CD4-positive, alpha-beta T cell treated with Interleukin-4 for 1 hour (primary cell): Measurements from ENCODE around the gene RSRP1.
"Not testable (repeated sequence)": the region's sequence is repeated elsewhere in the genome, so short reads cannot be mapped to it uniquely, and the experiment has no call there.

Experiments
- DNase-seq, 2 donors: peaks; one replicate each; pipeline ENCODE4 v3.0.0-alpha.2; 2020 to 2022

The RSRP1 gene

DNA sequence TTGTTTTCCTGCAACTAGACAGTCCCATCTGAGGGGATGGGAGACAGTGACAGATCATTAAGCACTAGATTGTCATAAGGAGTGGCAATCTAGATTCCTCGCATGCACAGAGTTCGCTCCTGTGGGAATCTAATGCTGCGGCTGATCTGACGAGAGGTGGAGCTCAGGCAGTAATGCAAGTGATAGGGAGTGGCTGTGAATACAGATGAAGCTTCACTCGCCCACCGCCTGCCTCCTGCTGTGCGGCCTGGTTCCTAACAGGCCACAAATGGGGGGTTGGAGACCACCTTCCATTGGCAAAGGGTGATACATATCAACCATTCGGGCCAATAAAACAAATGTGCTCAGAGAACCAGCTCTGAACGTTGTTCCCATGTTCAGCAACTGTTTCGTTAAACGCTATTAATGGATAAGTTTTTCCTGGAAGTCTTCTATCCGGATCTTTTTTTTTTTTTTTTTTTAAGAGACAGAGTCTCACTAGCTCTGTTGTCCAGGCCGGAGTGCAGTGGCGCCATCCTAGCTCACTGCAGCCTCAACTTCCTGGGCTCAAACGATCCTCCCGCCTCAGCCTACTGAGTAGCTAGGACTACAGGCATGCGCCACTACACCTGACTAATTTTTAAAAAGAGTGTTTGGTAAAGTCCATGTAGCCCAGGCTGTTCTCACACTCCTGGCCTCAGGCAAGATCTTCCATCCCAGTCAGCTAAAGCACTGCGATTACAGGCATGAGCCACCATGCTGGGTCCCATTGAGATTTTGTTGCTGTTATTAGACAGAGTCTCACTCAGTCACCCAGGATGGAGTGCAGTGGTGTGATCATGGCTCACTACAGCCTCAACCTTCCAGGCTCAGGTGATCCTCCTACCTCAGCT is 8.7 kb upstream of the RSRP1 start:
- DNase-seq: no peak

DNA sequence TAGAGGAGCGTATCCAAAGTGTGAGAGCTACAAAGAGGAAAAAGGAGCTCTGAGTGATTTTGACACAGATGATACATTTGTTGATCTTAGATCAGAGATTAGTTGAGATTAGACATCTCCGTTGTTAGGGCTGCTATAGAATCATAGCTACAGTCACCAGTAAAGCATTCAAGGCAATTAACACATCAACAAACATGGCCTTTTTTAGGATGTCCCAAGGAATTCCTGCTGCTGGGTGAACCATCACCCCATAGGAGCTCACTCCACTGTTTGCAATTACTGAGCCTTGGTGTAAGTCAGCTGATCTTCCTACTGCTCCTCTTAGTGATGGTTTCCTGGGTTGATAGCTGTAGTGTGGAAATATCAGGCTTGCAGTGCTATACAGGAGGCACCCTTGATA is 6.7 kb upstream of the RSRP1 start:
- no peak for DNase-seq

DNA sequence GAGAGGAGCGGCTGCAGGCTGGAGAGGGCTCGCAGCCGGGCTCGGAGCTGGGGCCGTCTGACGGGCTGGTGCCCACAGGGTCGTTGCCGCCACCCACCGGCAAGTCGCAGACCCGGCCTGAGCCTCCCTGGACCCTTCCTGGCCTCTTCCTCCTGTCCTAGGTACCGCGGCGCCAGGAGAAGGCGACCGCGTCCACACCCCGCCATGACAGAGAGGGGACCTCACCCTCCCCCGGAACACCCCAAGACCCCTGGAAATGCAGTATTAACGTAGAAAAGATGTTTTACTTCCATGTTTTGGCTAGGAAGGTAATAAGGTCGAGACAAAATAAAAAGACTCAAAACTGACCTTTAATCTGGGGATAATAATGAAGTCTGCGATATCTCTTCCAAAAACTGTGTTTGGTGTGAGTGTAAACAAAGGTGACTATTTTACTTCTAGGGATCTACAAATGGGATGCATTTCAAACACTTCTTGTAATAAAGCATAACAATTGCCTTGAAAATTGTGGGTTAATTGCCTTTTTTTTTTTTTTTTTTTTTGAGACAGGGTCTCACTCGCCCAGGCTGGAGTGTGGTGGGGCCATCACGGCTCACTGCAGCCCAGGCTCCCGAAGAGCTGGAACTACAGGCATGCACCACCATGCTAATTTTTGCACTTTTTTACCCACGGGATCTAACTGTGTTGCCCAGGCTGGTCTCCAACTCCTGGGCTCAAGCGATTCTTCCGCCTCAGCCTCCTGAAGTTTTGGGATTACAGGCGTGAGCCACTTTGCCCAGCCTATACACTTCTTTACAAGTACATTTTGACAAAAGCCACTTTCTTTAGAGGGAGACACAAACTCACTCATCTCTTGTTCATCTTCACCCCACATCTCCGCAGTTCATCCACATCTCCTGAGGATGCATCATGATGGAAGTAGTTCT is 838 bp upstream of the RSRP1 start:
- no peak for DNase-seq

DNA sequence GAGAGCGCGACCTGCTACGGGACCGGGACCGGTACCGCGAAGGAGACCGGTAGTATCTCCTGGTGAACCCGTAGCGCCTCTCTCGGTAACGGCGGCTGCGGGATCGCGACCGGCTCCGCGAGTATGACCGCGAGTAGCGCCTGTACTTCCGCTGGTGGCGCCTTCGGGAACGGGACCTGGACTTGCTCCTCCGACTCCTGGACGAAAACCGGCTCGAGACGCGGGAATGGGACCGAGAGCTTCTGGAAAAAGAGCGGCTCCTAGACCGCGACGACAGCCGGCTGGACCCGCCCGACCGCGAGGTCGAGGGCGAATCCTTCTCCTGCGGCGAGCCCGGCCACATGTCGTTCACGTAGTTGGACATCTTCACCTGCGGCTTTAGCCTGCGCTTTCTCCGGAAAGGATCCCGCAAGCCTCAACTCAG is 642 bp downstream of the RSRP1 start:
- no peak for DNase-seq

DNA sequence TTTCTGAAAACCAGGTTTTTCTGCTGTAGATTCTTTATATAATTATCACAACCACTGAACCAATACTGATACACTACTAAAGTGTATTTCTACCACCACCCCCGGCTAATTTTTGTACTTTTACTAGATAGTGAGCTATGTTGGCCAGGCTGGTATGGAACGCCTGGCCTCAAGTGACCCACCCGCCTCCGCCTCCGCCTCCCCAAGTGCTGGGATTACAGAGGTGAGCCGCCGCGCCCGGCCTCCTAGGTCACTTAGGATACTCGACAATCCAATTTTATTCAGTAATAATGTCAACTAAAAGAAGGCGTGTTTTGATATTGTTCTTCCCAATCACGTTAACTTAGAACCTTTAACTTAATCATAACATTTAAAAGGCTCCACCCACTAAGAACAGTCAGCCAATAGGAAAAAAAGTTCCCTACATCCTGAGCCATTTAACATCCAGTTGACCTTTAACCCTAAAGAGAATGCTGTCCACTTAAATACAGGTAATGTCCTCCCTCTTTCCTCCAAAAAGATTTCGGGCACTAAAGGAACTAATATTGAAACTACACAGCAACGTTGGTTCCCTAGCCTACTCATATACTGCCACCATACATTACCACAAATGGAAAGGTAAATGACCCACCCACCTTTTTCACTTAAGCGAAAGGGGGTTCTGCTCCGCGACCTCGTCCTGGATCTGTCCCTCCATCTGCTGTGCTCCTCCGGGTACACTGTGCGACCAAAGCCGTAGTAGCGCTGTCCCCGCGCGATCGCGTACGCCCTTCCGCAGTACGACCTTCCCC is 1.2 kb downstream of the RSRP1 start:
- DNase-seq: peak in 1 of 2 donors; percentile 33

DNA sequence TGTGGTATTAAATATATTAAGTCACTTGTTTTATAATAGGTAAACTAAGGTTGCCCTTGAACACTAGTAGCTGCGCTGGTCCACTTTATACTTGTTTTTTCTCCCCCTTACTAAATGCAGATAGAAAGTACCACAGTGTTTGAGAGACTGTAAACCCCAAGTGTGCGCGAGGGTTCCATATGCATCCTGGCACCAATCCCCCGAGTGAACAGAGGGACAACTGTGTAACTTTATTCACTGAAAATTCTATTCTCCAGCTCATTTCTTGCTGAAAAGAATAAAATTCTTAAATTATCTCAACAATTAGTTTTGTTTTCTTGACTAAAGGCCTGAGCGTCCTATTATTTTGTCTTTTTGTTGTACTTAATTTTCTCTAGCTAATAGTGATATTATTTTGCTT is 1.9 kb downstream of the RSRP1 start:
- DNase-seq: peak in 1 of 2 donors; percentile 22

DNA sequence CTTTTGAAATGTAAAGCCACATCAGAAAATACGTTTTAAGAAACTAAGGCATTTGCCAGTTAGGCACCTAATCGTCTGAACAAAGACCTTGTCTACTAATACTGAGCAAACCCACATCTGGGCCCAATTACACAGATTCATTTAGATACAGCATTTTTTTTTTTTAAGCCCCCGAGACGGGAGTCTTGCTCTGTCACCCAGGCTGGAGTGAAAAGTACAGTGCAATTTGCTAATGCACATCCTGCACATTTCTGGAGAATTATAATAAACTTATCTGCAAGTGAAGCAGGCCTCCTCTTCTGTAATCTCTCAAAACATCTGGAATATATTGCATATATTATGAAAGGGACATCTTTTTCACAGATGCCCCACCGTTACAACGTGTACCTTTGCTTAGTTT is 3.3 kb downstream of the RSRP1 start:
- DNase-seq: no peak

DNA sequence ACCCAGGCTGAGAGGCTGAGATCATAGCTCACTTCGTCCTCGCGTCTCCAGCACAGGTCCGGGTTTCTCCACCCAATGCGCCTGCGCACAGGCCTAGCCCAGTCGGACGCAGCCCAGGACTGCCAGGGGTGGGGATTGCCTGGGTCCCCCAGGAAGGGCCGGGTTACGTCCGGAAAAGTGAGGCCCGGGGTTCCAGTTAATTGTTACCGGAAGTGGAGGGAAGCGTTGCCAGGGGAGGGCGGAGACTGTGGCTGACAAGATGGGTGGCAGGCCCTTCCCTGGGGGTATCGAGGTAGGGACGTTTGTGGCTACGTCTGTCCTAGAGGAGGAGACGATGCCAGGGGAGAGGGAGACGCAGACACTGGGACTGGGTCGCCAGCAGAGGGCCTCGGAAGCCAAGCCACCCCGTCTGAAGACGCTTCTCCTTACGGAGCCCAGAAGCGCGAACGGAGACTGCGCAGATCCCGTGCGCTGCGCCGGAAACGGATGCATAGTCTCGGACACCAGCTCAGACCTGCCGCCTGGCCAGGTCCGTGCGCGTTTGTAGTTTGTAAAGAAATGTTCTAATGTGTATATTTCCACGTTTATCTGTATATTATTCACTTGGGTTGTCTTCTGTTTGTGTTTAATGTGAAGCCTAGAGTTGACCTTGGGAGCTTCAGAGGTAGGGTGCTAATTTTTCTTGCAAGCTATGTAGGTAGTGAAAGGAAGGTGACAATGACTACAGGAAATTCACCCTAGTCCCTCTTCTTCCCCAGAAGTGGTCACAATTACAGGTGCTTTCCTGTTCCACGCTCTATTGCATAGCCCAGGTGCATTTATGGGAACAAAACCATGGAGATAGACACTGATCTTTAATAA is 7.3 kb downstream of the RSRP1 start:
- peak; percentile 96 to 97 for DNase-seq

DNA sequence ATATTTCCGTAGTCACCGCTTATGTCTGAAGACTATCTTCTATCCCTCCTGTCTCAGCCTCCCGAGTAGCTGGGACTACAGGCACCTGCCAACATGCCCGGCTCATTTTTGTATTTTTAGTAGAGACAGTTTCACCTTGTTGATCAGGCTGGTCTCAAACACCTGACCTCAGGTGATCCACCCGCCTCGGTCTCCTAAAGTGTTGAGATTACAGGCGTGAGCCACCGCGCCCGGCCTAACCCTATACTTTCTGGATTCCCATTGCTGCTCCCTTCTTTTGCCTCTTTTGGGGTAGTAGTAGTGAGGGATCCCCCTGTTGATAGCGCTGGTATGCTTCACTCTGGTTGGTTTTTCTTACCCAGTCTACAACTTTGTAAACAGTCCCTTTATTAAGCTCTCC is 9.2 kb downstream of the RSRP1 start:
- DNase-seq: no peak

DNA sequence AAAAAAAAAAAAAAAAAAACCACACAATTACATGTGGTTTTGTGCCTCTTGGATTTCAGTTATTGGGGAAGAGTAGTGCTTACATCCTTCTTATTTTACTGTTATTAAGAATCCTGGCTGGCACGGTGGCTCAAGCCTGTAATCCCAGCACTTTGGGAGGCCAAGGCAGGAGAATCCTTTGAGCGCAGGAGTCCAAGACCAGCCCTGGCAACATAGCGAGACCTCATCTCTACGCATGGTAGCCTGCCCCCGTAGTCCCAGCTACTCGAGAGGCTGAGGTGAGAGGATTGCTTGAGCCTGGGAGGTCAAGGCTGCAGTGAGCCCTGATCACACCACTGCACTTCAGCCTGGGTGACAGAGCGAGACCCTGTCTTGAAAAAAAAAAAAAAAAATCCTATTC is 11.0 kb downstream of the RSRP1 start:
- DNase-seq: not testable (repeated sequence)

DNA sequence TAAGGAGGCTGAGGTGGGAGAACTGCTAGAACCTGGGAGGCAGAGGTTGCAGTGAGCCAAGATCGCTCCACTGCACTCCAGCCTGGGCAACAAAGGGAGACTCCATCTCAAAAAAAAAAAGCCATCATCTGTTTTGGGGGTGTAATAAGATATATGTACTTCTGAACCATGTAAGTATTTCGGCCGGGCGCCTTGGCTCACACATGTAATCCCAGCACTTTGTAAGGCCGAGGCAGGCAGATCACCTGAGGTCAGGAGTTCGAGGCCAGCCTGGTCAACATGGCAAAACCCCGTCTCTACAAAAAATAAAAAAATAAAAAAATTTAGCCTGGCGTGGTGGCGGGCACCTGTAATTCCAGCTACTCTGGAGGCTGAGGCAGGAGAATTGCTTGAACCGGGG is 11.8 kb downstream of the RSRP1 start:
- DNase-seq: not testable (repeated sequence)

DNA sequence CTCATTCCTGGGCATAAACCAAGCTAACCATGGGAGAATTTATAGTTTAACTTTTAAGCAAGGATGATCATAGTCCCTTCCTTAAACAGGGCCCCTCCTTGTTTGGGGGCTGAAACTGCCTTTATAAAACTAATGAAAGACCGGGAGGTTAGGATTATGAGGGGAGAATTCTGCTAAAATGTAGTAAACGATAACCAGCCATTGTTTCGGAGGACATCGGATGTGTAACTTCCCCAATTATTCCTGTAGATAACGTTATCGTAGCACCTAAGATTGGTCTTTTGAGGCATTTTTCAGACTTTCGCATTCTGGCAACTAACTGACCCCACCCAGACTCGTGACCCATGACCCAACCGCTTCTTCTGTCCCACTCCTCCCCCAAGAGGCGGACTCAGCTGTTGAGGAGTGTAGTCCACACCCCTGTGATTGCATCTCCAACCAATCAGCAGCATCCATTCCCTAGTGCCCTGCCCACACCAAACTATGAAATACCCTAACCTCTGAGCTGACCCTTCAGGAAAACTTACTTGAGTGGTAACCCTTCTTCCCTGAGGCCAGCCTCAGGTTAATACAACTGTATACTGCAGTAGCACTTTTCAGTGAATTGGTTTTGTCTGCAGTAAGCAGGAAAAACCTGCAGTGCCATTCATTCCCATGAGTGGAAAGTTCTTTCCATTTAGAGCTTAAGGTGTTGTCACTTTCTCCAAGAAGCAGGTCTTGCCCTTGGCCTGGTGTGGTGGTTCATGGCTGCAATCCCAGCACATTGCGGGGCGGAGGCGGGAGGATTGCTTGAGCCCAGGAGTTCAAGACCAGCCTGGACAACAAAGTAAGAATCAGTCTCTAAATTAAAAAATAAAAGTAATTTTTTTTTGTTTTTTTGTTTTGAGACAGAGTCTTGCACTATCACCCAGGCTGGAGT is 14.1 kb downstream of the RSRP1 start:
- peak; percentile 83 to 88 for DNase-seq

DNA sequence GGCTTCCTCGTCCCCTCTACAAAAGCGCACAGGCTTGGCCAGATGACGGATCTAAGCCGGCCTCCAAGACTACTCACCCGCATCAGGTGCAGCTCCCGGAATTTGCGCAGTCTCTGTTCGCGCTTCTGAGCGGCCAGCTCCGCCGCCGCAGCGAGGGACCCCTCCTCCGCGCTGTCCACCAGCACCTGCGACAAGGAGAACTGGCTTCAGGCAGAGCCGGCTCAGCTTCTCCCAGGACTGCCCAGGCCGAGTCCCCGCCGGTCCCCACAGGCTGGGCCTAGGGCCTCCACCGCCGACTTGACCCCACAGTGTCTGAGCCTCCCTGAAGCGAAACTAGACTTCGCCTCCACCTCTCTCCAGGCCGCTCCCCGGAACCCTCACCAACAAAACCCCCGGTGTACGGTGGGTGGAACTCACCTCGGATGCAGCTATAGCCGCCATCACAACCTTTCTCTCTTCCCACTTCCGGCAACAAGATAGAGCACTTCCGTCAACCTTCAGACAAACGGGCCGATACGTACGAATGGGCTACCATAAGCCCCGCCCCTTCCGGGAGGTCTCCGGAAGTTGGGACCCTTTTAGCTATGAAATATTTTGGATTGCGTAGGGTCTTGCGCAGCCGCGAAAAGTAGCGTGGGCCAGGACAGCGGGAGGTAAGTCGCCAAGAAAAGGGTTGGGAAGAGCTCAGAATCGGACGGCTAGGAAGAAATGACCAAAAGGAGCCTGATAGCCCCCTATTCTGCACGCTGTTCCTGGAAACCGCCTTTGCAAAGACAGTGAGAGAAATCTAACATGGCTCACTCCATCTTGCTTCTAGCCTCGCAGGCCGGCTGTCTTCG is 15.0 kb downstream of the RSRP1 start, which contains the start of gene SYF2:
TSS of gene SYF2 (minus strand) at position 476 of the 839 bp plus-strand sequence. CDS start at position 441, 35 bp downstream.
- DNase-seq: peak; percentile 93 to 94

DNA sequence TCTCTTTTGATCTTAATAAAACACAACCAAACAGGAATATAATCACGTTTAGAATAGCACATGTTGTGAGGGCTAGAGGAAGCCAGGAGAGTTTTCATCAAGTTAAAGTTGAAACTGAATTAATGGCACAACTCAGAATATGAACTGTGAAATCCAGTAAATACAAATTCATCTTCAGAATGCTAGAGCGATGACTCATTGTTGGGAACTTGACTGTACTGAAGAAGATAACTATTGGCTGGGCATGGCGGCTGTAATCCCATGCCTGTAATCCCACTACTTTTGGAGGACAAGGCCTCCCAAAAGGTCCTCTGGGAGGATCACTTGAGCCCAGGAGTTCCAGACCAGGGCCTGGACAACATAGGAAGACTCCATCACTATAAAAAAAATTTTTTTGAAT is 23.8 kb downstream of the RSRP1 start:
- no peak for DNase-seq

DNA sequence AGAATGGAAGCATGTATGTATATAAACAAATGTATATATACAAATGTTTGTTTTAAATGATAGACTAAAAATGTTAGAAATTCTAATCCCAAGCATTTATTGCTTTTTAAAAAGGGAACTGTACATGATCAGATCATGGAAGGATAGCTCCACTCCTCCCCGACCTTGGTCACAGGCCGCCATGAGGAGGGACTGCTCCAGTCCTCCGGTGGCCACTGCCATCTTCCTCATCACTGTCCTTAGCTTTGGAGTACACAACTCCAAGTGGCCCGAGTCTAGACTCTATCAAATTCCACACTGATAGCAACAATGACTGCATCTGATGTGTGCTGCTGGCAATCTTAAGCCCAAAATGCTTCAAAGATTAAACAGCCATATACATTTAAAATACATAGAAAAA is 24.6 kb downstream of the RSRP1 start:
- no peak for DNase-seq

DNA sequence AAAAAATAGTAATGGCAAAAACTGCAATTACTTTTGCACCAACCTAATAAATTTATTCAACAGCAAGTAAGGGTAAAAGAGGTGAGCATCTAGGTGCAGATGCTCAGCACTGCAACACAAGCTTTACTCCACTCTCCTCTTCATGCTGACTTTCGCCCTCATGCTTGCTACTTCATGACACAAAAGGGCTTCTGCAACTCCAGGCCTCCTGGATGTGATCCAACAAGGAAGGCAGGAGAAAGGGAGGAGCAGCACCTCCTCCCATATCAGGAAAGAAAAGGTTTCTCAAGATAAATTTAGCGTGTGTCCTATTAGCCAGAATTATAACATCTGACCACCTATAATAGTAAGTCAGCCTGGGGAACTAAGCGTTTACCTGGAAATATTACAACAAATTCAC is 26.6 kb downstream of the RSRP1 start:
- no peak for DNase-seq

DNA sequence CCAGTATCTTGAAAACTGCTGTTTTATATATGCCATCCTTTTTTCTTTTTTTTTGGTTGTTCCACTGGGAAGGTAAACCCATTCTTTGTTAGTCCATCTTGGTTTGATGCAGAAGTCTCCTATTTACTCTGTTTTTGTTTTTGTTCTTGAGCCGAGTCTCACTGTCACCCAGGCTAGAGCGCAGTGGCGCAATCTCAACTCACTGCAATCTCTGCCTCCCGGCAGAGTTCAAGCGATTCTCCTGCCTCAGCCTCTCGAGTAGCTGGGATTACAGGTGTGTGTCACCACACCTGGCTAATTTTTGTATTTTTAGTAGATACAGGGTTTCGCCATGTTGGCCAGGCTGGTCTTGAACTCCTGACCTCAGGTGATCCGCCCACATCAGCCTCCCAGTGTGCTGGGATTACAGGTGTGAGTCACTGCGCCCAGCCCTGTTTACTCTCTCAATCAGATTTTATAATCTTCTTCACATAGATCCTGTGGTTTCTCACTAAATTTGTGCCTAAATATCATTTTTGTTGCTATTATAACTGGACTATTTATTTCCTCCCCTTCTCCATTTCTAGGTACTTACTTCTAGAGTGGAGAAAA is 27.5 kb downstream of the RSRP1 start:
- DNase-seq: no peak

DNA sequence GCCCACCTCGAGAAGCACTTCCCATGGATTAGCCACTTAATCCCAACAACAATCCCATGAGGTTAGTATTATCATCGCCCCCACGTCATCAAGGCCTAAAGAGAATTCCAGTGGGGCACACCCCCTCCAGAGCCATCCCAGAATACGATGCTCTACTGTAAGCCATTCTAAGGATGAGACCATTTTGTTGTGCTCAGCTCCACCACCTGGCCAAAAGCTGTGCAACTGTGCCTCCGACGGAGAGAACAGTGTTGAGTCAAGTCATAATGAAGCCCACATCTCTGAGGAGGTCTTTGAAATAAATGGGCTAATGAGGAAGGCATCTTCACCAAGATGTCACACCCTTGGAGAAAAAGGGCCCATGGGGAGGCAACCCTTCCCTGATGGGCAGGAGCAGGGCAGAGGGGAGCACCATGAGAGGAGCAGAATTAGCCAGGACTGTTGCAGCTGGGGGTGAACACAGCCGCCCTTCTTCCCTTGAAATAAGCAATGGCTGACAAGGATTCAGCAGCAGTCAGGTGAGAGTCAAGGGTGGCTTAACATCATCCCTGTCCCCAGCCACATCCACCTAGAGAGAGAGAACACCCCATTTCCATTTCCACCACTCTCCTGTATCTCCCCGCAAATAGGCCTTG is 29.5 kb downstream of the RSRP1 start:
- no peak for DNase-seq

DNA sequence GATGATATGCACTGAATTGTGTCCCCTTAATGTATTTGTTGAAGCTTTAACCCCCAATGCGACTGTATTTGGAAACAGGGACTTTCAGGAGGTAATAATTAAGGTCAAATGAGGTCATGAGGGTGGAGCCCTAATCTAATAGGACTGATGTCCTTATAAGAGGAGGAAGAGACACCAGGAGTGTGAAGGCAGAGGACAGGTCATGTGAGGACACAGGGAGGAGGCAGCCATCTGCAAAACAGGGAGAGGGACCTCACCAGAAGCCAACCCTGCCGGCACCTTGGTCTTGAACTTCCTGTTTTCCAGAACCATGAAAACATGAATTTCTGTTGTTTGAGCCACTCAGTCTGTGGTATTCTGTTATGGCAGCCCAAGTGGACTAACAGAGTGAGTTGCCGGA is 30.2 kb downstream of the RSRP1 start:
- DNase-seq: no peak
